ENCODE measurements around the gene DTNBP1.

- TF ChIP-seq, protein P1, sequence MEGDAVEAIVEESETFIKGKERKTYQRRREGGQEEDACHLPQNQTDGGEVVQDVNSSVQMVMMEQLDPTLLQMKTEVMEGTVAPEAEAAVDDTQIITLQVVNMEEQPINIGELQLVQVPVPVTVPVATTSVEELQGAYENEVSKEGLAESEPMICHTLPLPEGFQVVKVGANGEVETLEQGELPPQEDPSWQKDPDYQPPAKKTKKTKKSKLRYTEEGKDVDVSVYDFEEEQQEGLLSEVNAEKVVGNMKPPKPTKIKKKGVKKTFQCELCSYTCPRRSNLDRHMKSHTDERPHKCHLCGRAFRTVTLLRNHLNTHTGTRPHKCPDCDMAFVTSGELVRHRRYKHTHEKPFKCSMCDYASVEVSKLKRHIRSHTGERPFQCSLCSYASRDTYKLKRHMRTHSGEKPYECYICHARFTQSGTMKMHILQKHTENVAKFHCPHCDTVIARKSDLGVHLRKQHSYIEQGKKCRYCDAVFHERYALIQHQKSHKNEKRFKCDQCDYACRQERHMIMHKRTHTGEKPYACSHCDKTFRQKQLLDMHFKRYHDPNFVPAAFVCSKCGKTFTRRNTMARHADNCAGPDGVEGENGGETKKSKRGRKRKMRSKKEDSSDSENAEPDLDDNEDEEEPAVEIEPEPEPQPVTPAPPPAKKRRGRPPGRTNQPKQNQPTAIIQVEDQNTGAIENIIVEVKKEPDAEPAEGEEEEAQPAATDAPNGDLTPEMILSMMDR (IDR thresholded peaks at IDR 0.05; ENCODE audit: extremely low read depth in 1 of 2, insufficient read depth in 1 of 2, low read depth in 1 of 2, low read length in 2 of 2) = no peak
- no peak for TF ChIP-seq EZH2 (IDR thresholded peaks at IDR 0.05; ENCODE audit: borderline replicate concordance, low read depth, low read length, severe bottlenecking)
- TF ChIP-seq JUN (IDR thresholded peaks at IDR 0.05; ENCODE audit: borderline replicate concordance, insufficient read depth, insufficient read length, low read depth) = no peak
- no peak for TF ChIP-seq POLR2A (IDR thresholded peaks at IDR 0.05; ENCODE audit: low read depth, low read length)
- TF ChIP-seq POLR2AphosphoS5 (IDR thresholded peaks at IDR 0.05; ENCODE audit: insufficient read depth, low read depth, low read length) = no peak
- TF ChIP-seq GATA2 (IDR thresholded peaks at IDR 0.05; ENCODE audit: insufficient read depth, insufficient read length, low read depth, low read length) = no peak
- TF ChIP-seq, protein P2, sequence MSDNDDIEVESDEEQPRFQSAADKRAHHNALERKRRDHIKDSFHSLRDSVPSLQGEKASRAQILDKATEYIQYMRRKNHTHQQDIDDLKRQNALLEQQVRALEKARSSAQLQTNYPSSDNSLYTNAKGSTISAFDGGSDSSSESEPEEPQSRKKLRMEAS (IDR thresholded peaks at IDR 0.05; ENCODE audit: insufficient read depth, insufficient read length) = no peak
Measured at GRCh38 chr6:15536198-15536955, 126.5 kb downstream of the DTNBP1 start.
